GM21390 (cell line): ENCODE results near the gene SMTNL1.
A peak's percentile ranks its signal among the peaks of the same experiment; 100 is the strongest.

Experiments used
- ATAC-seq: cut with Tn5 transposase; IDR thresholded peaks from one replicate; pipeline ENCODE4 v1.9.1; 2021; ENCODE audit not compliant: unreplicated experiment

Gene SMTNL1, protein sequence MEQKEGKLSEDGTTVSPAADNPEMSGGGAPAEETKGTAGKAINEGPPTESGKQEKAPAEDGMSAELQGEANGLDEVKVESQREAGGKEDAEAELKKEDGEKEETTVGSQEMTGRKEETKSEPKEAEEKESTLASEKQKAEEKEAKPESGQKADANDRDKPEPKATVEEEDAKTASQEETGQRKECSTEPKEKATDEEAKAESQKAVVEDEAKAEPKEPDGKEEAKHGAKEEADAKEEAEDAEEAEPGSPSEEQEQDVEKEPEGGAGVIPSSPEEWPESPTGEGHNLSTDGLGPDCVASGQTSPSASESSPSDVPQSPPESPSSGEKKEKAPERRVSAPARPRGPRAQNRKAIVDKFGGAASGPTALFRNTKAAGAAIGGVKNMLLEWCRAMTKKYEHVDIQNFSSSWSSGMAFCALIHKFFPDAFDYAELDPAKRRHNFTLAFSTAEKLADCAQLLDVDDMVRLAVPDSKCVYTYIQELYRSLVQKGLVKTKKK

DNA sequence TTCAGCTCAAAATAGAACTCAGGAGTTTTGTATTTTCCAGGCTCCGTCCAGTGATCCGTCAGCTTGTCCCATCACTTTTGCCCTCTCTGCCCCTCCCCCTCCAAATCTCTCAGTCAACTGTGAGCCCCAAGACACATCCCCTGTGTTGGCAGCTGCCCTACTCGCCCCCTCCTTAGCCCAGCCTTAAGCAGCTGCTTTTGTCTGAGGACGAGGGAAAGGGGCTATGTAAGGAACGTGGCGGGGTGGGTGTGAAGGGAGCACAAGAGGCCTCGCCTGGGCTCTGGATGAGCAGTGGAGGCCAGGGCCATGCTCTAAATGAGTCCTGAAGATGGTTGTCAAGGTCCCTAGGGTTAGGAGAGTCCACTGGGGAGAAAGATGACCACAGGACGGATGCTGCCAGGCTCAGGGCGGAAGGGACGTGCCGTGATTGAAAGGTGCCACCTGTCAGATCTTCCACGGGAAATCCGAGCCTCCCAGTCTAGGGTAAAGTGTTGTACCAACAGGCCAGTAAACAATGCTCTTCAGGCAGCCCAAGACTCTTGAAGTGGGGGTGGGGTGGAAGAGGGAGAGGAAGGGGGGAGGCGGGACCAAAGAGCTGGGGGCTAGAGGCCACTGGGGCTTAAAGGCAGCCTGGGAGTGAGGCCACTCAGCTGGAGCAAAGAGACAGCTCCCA is at the start of gene SMTNL1:
Gene SMTNL1, plus strand, starts transcription at position 649 of the 673 bp plus-strand sequence. CDS start 5,048 bp downstream, outside the sequence.
- ATAC-seq, result no peak

DNA sequence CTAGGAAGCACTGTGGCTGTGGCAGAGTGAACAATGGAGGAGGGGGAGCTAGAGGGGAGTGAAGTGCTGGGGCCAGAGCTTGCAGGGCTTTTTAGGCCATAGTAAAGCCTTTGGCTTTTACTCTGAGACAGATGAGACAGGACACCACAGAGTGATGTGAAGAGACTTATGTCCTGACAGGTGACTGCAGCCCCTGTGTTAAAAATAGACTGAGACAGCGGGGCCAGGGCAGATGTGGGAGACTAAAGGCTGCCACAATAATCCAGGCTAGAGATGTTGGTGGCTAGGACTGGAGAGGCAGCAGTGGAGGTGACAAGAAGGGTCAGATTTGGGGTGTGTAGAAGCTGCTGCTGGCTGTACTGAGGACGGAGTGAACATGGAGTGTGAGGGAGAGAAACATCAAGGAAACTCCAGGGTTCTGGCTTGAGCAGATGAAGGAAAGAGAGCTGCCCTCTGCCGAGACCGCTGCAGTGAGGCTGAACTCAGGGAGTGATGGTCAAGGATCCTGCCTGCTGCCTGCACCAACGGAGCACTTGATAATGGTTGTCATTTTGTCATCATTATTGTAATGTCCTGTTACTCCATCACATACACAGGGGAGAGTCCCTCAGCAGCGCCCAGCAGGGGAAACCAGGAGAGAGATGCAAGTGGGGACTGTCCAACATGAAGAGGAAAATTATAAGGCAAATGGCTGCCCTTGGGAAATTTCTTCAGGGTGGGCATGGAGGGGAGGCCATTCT is 49.3 kb upstream of the SMTNL1 start:
- no peak for ATAC-seq

GRCh38 chr11:57490456-57491248 is 46.7 kb upstream of the SMTNL1 start:
- ATAC-seq, result no peak

DNA sequence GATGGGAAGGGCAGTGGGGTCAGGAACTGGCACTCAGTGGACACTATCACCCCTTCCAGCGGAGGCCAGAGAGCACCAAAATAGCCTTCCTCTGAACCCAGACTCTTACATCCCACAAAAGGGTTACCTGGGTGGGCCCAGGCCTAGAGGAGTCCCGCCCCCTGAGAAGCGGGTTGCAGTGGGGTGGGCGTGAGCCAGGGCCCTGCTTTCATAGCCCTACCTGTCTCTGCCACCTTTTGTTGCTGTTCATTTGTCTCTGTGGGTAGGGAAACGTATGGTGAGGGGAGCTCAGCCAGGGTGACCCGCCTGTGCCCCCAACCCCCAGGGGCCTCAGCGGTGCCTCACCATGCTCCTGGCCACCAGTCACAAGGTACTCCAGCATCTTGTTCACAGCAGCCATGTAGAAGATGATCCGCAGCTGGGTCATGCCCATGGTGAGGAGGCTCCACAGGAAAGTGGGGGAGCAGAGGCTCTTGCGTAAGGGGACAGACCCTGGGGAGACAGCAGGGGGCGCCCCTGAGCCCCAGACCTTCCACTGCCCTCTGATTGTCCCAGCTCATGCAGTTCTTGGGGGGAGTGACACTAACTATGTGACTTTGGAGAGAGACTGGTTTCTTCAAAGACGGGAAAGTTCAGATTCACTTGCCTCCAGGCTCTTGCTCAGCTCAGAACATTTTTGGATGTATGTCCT is 45.9 kb upstream of the SMTNL1 start:
- no peak for ATAC-seq

DNA sequence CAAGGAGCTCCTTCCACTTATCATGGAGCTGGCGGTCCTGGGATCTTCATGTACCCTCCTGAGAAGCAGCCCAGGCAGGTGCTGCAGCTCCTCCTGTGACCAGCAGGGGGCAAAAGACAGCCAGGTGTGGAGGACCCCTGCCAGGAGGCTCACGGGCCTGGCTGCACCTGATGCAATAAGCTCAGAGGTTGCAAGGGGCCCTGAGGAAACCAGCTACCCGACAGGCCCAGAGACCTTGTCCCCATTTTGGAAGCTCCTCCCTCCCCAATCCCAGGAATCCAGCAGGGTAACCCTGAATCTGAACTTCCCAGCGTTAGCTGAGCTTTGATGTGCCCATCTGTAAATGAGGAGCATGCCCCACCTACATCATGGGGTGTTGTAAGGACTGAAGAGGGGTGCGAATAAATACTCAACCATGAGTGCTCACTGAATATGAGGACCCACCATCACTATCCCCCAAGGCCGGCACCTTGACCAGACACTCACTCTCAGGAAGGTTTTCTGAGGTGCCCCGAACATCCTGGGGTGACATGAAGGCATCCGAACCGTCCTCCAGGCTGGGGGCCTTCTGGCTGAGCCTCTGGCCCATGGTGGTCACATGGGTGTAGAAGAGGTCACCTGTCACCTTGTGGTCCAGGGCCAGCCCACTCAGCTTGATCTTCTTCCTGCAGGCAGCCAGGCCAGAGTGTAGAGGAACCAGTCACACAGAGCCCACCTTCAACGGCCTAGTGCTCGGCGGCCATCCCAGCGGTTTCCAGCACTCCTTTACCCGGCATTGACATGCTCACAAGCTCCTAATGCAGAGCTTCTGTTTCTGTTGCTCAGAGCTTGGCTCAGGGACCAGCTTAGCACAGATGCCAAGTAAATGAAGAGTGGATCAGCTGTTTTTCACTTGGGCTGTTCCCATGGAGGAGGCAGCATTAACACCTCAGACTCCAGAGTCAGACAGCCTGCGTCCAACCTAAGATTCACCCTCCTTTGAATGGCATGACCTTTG is 43.6 kb upstream of the SMTNL1 start:
- ATAC-seq, result peak; percentile 77

DNA sequence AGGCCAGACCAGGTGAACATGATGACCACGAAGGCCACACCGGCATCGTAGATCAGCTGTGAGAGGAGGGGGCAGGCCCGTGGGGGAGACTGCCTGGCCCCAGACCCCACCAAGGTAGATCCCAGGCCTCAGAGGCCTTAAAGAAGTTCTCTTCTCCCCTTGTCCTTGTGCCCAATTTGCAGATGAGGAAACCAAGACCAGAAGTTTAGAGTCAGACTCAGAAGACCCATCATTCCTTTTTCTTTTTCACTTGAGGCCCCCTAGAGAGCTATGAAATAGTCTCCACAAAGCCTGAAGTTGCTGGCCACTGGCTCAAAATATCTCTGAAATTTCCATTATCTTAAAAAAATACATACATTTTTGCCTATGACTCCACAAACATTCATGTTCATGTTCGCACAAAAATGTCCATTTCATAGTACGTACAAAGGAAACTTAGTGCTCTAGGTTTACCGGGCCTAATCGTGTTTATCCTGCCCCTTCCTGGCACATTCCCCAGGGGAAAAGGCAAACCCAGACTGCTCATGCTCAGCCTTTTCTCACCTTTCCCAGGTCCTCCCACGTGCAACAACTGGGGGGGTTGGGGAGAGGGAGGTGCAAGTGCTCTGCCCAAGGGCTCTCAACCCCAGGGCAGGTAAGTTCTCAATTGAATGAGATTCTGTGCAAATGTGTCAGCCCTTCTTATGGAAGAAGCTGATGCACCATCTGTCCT is 41.1 kb upstream of the SMTNL1 start:
- no peak for ATAC-seq

DNA sequence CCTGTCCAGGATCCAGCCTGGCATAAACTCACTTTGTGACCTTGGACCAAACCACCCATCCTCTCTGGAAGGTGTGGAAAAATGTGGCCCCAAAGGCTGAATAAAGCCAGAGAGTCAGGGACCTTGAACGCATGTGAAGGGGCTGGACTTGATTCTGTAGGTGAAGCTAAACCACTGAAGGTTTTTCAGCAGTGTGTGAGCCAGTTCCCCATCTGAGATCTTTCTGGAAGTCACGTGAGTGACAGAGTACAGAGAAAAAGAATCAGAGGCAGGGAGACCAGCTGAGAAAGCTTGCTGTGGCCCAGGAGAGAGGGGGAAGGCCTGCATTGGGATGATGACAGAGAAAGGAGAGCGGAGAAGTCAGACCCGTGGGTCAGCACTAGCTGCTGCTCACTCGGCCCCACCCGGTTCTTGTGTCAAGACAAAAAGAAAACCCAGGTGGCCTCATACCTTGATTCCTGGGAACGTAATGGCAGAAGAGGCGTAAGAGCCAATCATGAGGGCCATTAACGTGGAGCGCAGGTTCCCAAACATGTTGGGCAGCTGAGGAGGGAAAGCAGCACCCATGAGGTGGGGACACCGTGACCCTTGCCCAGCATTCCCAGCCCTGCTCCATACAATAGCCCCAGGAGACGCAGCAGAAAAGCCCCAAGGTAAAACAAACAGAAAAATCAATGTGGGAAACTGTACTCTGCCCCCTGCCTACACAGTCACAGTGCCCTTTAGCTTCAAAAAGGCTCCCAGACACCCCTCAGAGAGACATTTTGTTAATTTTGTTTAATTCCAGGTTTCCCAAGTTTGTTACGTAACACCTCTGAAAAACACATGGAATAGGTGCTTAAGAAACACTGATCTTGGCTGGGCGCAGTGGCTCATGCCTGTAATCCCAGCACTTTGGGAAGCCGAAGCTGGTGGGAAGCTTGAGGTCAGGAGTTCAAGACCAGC is 39.8 kb upstream of the SMTNL1 start:
- ATAC-seq, result no peak

GRCh38 chr11:57498540-57498939 is 38.9 kb upstream of the SMTNL1 start:
- no peak for ATAC-seq

DNA sequence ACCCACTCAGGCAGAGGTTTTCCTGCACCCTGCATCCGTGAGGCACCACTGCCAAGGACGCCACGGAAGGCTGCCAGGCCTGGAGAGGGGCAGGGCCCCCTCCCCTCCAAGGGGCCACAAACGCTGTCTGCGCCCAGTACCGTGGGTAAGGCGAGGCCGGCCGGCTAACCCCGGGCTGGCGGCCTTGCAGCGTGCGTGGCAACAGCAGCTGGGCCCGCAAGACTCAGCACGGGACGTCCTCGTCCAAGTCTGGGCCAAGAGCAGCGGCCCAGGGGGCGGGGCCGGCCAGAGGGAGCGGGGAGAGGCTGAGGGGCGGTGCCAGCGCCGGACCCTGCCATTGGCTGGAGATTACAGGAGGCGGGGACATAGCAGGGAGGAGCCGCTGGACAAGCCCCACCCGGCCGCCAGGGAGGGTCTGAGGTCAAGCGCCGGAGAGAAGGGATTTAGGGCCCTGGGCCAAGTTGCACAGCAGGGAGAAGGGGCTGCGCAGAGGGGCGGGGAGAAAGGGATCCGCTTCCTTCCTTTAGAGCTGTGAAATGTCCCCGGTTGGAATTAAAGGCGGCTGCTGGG is 37.9 kb upstream of the SMTNL1 start:
- peak; percentile 100 for ATAC-seq

- peak; percentile 11 for ATAC-seq
Observed at GRCh38 chr11:57499983-57500461, 37.4 kb upstream of the SMTNL1 start.

- no peak for ATAC-seq
Observed at GRCh38 chr11:57500515-57500914, 36.9 kb upstream of the SMTNL1 start.

DNA sequence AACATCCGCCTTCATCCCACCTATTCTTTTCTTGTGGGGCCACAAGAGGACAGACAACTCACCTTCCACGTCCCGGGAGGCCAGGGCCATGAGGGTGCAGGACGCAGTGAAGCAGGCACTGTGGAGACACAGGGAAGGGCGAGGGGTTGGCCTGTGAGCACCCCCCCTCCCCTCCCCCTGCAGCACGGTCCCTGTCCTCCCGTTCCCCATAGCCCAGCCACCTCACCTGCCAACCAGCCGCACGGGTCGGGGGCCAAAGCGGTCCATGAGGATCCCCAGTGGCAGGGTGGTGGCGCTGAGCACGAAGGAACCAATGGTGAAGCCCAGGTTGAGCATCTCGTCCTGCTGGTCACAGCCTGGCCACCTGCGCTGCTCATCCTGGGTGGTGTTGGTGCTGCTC is 36.5 kb upstream of the SMTNL1 start:
- no peak for ATAC-seq

DNA sequence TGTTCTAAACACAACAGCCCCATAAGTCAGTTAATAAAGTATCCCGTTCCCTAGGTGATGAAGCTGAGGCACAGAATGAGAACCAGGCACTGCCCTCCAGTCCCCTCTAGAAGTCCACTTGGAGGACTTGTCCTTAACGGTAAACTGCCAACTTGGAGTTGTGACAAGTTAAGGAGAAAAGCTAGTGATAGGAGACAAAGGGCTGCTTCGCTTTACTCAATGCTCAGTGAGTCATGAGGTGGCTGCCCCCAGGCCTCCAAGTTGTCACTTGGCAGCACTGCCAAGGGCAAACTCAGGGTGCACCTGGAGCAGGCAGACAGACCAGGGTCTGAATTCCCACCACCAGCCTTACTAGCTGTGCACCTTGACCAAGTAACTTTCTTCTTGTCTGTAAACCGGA is 35.4 kb upstream of the SMTNL1 start:
- no peak for ATAC-seq

- no peak for ATAC-seq
Observed at GRCh38 chr11:57502376-57502775, 35.0 kb upstream of the SMTNL1 start.

DNA sequence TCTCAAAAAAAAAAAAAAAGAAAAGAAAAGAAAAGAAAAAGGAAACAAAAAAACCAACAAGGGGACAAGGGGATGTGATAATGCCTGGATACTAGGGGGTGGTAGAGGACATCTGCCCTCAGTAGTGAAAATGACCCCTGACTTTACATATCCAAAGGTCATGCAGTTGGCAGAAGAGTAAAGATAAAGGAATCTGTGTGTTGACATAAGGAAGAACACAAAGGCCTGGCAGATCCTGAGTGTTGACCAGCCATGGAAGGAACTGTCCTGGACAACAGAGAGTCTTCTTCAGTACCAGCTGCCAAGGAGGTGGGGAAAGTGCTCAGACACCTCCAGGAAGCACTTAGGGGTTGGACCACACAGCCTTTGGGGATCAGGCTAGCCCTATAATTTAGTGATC is 34.5 kb upstream of the SMTNL1 start:
- no peak for ATAC-seq

DNA sequence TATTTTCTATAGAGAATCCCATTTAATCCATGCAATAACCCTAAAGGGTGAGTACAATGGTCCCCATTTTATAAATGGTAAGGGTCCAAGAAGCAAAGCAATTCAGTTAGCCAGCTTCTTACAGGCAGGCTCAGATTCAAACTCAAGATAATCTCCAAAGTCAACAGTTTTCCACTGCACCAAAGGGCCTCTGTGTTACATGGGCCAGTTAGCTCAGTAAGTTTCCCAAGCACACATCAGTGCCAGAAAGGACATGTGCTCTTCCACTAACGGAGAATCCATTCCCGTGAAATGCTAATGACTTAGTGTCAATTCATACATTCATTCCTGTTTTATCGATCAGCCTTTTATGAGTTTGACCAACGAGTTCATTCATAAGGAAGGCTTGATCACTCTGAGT is 32.9 kb upstream of the SMTNL1 start:
- no peak for ATAC-seq

DNA sequence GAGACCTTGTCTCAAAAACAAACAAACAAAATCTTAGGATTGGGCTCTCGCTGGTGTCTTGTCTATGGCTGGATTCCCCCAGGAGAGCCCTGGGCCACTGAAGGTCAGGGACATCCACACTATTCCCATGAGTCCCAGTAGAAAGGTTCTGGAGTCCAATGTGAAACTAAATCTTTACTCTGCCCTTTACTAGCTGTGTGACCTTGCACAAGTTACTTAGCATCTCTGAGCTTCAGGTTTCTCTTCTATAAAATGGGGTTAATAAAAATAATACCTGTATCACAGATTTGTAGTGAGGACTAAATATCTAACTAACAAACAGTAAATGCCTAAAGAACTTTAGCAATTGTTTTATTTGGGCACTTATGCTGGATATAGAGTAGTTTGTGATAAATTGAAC is 30.9 kb upstream of the SMTNL1 start:
- no peak for ATAC-seq
